SIG-M5 treated with dmso at 0.1 percent for 504 hours (cell line): ENCODE measurements around the gene ANO5.

Experiments used
- DNase-seq: peaks from one replicate; lab custom pipeline; 2025; ENCODE audit not compliant: unreplicated experiment; lab: John Stamatoyannopoulos, UW

The ANO5 gene, protein sequence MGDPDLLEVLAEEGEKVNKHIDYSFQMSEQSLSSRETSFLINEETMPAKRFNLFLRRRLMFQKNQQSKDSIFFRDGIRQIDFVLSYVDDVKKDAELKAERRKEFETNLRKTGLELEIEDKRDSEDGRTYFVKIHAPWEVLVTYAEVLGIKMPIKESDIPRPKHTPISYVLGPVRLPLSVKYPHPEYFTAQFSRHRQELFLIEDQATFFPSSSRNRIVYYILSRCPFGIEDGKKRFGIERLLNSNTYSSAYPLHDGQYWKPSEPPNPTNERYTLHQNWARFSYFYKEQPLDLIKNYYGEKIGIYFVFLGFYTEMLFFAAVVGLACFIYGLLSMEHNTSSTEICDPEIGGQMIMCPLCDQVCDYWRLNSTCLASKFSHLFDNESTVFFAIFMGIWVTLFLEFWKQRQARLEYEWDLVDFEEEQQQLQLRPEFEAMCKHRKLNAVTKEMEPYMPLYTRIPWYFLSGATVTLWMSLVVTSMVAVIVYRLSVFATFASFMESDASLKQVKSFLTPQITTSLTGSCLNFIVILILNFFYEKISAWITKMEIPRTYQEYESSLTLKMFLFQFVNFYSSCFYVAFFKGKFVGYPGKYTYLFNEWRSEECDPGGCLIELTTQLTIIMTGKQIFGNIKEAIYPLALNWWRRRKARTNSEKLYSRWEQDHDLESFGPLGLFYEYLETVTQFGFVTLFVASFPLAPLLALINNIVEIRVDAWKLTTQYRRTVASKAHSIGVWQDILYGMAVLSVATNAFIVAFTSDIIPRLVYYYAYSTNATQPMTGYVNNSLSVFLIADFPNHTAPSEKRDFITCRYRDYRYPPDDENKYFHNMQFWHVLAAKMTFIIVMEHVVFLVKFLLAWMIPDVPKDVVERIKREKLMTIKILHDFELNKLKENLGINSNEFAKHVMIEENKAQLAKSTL

DNA sequence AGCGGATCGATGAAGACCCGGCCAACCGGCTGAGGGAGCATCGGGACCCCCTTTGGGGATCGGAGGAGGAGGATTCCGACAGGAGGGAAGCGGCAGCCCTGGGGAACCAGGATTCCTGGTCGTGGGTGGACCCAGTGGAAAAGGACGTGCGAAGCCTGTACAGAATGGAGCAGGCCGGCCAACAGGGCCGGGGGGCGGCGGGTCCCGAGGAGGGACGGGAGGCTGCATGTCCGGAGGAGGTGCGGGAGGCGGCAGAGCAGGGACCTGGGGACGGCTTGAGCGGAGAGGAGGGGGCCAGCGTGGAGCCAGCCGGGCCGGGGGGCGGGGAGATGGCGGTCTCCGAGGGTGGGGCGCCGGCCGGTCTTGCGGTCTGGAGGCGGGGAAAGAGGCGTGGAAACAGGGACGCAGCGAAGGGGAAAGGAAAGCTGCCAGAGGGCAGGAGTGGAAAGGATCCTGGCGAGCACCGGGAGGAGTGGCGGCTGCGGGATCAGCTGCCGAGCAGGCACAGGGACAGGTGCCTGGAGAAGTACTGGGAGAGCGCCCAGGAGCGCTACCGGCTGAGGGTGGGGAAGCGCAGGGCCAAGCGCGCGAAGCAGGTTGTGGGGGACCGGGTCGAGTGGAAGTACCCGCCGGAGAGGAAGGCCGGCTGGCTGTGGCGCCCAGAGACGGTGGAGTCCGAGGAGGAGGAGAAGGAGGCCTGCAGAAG, at the start of gene ANO5:
Gene ANO5 (plus strand): TSS at position 444 of the 706 bp plus-strand sequence. CDS start 408 bp downstream, outside the sequence.
- DNase-seq: no peak

DNA sequence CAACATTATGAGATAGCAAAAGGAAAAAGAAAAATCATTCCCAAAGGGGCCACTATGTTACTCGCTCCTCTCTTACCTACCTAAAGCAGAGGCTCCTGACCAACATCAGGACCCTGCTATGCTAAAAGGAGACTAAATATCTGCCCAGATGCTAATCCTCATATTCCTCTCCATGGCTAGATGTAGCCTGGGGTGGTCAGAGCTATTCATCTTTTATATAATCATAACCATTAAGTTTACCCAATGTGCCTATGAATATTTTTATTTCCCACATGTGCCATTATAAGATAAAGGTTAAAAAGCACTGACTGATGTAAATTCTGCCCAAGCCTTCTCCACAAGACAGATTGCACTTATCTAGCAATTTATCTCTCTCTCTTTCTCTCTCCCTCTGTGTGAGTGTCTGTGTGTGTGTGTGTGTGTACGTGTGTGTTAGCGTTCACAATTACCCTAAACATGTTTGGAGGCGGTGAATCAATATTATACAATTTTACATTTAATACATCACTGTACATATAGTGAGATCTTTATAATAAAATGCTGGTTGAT, 41.2 kb upstream of the ANO5 start:
- no peak for DNase-seq

DNA sequence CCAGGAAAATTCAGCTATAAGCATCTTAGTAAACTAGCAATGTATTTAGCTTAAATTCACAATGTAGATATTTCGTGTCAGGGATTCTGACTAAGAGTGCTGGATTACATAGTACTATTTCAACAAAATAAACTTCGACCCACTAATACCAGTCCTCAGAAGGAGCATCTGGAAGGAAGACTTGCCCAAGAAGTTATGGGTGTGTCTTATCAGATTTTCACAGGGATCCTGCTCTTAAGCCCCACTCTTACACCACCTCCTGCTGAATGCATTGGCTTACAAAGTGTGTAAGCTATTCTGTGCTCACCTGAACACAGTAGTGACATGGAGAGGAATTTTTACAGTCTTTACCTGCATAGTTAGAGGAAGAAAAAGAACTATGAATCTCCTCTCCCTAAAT, 35.4 kb upstream of the ANO5 start:
- no peak for DNase-seq

DNA sequence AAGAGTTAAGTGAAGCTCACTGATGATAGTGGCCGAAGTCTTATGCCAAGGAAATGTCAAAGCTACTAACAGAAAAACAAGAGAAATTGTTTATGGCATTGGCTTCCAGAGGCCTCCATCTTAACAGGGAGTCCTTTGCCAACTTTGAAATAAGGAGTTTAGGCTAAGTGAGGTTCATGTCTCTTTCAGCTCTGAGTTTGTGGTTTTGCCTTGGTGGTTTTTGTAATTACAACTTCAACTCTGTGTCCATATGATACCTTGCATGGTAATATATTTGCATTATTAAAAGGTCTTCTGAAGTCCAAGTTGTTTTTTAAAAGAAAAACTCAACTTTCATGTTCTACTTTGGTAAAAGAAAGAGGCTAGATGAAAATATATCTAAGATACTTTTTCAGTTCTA, 31.4 kb upstream of the ANO5 start:
- no peak for DNase-seq

DNA sequence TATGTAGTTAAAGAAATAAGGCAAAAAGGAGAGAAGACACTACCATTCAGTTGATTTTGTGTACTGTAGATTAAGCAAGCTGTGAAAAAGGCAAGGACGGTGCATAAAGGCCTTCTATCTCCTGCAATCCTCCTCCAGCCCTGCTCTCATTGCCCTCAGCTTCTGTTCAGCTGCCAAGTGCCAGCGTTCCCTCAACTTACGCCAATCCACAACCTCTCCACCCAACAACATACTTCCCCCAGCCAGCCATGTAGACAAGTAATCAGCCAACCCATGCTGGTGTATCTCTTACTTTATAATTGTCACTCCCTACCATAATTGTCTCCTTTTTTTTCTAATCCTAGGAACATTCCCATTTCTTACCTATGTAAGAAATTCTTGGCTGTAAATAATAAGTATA, 30.1 kb upstream of the ANO5 start:
- DNase-seq: no peak

DNA sequence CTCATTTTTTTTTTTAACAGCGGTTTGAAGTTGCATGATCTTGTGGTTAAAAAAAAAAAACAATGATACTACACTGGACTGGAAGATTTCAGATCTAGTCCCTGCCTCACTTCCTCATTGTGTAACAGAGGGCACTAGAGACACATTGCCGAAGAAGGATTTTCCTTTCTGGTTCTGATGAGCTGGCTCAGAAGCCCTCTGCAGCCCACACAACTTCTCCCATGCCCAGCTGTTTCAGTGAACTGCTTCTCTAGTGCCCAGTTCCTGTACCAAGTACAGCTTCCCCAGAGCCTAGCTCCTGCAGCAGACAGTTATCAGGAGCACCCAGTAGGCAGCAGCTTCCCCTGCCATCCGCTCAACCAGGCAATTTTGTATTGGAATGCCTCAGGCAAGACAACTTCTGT, 29.5 kb upstream of the ANO5 start:
- peak; percentile 5 for DNase-seq

DNA sequence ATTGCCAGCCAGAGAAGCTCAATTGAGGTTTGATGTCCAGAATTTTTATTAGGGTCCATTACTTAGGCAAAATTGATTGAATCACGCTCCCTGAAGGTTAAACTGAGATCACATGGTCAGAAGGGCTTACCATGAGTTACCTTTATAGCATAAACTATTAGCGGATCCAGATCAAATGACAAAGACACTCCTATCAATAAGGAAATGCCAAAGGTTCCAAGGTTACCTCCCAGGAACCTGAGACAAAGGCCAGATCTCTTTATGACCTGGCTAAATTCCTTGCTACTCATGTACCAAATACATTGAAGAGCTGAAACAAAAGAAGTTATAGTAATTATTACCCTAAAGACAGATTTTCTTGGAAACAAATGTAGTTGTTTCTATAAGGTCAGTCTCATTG, 27.8 kb upstream of the ANO5 start:
- DNase-seq: no peak

DNA sequence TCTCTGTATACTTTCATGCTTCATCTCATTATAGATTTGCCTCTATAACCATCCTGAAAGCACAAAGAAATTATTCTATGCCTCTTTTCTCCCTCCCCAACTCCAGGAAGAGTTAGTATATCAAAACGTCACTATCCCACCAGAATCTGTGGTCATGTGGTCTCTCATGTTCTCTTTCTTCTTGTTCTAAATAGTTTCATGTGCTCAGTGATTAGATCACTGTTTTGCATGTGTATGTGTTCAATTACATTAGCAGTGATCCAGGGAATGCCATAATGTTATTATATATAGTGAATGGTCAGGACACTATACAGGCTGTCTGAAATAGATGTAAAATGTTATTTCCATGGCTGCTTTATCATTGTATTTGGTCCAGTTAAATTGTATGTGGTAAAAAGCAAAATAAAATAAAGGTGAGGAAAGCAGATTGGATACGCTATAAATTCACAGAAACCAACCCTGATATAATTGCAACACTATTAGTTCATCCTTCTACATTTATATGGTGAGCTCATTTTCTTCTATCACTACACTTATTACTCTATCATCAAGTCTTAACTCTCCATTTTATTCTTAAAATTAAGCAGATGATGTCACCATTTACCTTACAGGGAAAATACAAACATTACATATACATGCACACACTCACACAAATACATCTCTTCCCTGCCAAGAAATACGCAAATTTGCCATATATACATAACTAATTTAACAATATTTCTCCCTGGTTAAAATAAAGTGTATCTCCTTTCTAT, 26.9 kb upstream of the ANO5 start:
- no peak for DNase-seq

DNA sequence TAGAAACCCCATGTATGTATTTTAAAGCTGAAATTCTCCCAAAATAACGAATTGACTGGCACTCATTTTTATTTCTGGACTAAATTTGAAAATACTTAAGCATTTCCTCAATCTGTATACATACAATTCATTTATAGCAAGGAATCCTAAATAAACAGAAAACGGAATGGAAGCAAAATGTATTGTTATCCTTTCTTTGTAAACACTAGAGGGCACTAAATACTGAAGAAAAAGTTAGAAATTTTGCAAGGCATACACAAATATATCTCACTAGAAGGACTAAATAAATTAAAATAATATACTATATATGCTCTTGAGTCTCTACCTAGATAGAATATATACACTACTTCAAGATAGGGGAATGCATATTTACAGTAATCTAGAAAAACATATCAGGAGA, 23.1 kb upstream of the ANO5 start:
- DNase-seq: no peak

DNA sequence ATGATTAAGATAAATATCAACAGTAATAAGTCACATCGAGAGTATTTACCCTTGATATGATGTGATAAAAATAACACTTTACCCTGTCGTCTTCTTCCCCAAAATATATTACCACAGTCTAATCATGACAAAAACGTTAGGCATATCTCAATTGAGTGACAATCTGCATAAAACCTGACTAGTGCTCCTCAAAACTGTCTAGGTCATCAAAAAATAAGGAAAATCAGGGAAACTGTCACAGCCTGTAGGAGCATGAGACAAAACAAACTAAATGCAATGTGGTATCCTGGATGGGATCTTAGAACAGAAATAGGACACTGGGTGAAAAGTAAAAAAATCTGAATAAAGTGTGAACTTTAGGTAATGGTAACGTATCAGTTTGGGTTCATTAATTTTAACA, 19.4 kb upstream of the ANO5 start:
- DNase-seq: no peak

DNA sequence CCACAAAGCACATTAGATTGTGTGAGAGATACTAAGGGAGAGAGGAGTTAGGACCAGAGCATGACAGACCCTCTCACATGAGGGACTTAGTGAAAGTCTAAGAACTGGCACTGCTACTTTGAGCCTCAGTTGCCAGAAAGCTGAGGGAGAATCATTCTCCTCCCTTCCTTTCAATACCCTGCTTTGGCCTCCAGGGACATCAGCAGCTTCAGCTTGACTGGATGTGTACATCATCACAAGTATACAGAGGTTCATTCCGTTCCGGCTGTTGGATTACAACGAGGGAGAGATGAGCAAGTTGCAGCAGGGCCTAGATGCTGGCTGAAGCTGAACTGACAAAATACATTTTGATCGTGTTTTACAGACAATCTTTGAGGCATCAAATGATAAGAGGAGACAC, 15.7 kb upstream of the ANO5 start:
- DNase-seq: no peak

DNA sequence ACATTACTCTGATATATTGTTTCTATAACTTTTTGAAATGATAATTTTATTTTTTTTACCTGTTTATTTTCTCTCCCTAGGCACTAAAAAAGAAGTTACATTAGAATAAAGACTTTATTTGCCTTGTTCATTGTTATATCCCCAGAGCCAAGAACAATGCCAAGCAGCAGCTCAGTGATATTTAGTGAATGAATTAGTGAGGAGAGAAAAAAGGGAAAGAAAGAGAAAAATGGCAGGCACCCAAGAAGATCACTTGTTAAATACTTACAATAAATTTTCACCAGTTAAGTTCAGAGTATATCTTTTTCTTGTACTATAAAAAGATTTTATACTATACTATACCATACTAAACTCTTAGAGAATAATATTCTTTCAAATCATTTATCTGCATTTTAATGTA, 13.3 kb upstream of the ANO5 start:
- no peak for DNase-seq

DNA sequence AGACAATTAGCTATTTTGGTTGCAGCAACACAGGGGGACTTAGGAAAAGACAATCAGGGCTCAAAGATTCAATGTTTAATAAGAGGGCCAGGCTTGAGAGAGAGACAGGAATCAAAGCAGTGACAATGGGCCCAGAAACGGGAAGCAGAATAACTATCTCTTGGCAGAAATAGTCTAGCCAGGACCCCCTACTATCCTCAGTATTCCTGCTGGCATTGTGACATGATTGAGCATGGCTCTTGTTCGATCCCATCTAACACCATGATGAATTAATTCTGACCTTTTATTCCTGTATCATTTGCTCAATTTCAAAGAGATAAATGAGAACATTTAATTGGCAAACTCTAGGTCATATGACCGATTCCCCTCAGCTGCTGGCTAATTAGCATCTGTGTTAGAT, 12.8 kb upstream of the ANO5 start:
- no peak for DNase-seq

DNA sequence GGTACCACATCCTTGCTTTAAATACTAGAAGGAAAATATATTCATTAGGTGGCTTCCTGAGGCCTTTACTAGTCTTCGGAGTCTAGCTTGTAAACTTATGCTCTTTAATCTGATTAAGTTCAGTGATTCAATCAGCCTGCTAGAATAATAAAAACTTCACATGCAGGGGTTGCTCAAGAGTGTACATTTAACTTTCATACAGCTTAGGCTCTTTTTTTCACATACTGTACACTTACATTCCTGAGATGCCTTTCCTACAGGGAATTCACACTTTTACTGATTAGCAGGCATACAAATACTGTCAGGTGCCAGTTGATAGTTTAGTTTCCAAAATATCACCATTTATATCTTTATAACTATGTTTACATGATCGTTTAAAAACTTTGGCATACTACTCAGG, 3.2 kb upstream of the ANO5 start:
- DNase-seq: no peak

DNA sequence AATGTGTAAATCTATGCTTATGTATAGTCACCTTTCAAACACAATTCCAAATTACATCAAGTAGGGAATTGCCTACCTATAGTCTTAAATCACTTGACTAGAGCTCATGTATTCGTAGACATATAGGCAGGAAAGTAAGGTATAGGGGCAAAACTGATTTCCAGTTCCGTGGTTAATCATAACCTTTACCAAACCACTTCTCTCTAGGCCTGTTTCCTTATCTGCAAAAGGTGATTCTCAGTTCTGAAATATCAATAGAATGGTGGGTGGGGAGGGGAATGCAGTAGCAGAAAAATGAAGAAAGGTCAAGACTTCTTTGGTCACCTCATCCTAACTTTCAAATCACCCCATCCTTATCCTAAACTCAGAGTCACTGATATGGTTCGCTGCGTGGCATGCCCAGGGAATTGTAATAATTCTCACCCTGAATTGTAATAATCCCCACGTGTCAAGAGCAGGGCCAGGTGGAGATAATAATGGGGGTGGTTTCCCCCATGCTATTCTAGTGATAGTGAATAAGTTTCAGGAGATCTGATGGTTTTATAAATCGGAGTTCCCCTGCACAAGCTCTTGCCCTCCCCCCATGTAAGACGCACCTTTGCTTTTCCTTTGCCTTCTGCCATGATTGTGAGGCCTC, 1.9 kb upstream of the ANO5 start:
- DNase-seq: no peak

DNA sequence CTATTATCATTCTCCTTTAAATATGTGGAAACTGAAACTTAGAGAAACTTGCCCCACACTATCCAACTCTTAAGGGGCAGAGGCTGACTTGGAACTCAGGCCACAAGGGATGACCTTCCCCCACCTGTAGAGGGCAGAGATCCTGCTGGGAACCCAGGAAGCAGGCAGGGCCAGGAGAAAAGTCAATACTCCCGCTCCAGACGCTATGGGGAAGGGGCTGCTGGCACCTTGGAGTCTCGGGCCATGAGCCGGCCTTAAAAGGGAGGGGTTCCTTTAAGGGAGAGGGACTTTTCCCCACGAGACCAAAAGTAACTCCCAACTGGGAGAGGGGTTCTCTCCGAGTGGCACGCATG, 620 bp upstream of the ANO5 start:
- DNase-seq: no peak

DNA sequence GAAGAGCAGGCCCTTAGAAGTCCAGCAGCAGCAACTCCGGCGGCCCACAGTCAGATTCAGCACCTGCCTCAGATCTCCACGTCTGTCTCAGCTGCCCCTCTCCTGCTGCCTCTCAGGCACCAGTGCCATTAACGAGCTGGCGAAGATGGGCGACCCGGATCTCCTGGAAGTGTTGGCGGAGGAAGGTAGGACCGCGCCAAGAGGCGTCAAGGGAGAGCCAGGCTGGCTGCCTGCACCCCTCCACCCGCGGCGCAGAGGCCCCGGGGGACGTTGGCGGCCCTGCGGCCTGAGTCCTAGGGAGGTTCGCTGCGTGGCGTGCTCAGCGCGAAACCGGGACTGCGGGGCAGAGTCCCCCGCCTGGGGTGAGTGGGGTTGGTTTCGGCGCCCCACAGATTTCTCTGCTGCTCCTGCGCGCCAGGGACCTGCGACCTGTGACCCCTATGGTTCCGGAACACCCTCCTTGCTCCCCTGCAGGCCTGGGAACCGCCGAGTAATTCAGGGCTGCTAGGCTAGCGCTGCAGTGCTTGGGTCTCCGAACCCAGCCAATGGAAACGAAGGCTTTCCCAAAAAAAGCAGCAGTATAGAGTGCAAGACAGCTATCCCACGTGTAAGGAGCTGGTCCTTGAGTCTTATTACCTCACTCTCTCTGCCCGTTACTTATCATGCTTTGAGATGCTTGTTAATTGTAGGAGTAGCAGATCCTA, 615 bp downstream of the ANO5 start:
- DNase-seq: no peak

DNA sequence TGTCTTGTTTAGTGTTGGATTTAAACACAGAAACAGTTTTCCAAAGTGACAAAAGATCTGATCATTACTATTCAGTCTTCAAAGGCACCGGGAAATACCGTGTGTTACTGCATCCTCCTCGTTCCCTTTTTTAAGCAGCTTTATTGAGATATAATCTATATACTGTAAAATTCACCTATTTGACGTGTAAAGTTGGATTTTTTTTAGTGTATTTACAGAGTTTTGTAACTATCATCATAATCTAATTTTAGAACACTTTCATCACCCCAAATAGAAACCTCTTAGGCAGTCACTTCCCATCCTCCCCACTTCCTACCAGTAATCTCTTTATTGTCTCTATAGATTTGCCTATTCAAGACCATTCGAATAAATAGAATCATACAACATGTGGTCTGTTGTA, 1.4 kb downstream of the ANO5 start:
- no peak for DNase-seq

DNA sequence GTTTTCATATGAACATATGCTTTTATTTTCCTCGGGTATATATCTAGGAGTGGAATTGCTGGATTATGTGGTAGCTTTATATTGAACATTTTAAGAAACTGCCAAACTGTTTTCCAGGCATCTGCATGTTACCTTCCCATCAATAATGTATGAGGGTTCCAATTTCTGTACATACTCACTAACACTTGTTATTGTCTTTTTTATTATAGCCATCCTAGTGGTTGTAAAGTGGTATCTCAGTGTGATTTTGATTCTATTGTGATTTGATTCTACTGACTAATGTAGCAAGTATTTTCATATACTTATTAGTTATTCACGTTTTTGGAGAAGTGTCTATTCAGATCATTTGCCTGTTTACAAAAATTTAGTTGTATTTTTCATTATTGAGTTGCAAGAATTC, 2.0 kb downstream of the ANO5 start:
- DNase-seq: no peak
